Pancreas (tissue), 10 donors: ENCODE results near the gene SOCS1. TPM values are rescaled to one million over a fixed set of nuclear protein-coding genes. Genes with fewer than 3 reads are reported as not detected.

ENCODE experiments used
- ATAC-seq, 4 donors: fragments of 200-7000 bp; cut with Tn5 transposase; one replicate each; pipeline versions ENCODE4 v1.8.0 to v1.9.1; 2020; ENCODE audit warnings: mild to moderate bottlenecking in 4 of 4, moderate library complexity in 4 of 4
- DNase-seq, 6 donors: peaks; one replicate each; pipeline ENCODE4 v3.0.0-alpha.2; 2020
- FAIRE-seq: peaks from 2 replicates; lab custom pipeline; 2012; peaks lifted over from hg19 to GRCh38; lab: Jason Lieb, UNC
- H3K27ac ChIP-seq, 4 donors: fragments of 200-600 bp; sonication (generic); 1 replicate in 3 of 4; 2 replicates in 1 of 4; pipeline versions ENCODE4 v1.5.0 to v1.8.0; 2020
- H3K27me3 ChIP-seq, 4 donors: fragments of 200-600 bp; one replicate each; pipeline ENCODE4 v1.8.0; 2021
- H3K36me3 ChIP-seq, 3 donors: fragments of 200-600 bp; sonication (generic) in 1 of 3; one replicate each; pipeline versions ENCODE4 v1.5.0 to v1.8.0; 2020 to 2021
- H3K4me1 ChIP-seq, 3 donors: fragments of 200-600 bp; one replicate each; pipeline ENCODE4 v1.8.0; 2021
- H3K4me3 ChIP-seq, 4 donors: fragments of 200-600 bp; sonication (generic) in 2 of 4; one replicate each; pipeline versions ENCODE4 v1.5.0 to v1.8.0; 2020 to 2021
- H3K9me3 ChIP-seq, 4 donors: fragments of 200-600 bp; one replicate each; pipeline ENCODE4 v1.8.0; 2021
- WGBS, 2 donors: extraction: QIAGEN DNeasy Blood & Tissue Kit; methylation state at CpG; one replicate each; pipeline ENCODE4 v1.1.7; 2013; 5-methylcytosine and 5-hydroxymethylcytosine counted together
- intact Hi-C, 3 donors: fragments of 100-400 bp; cut with DNase I; formaldehyde crosslinking; loops; one replicate each; pipeline versions ENCODE4 v1.11.1 to v1.14.2; 2022
- polyA plus RNA-seq, 2 donors: library from polyadenylated mRNA; stranded (reverse); fragments of 200-250 nt; gene quantifications; one replicate each; pipeline ENCODE4 v1.2.3, GENCODE V29; 2013
- total RNA-seq, 6 donors: library from RNA; stranded (reverse); fragmentation: NEBNext Ultra II Directional in 4 of 6; extraction: Animal tissue kit (Norgen Biotek cat#: 25700) in 4 of 6; gene quantifications; one replicate each; pipeline versions ENCODE4 v1.2.1 to v1.2.4, GENCODE V29; 2021 to 2023
- TF ChIP-seq, protein P1 (sequence below), 4 donors: fragments of 200-600 bp; sonication (generic) in 3 of 4; IDR thresholded peaks; one replicate each; pipeline versions ENCODE4 v1.5.0 to v1.8.0; 2021; ENCODE audit warnings: antibody characterized with exemption in 4 of 4
- donor health status: healthy with polysubstance abuse.
- donor health status: DM: no; HTN: no; CAD: no; lungs with moderate emphysema.
- donor health status: DM: no; HTN: no; CAD: no.
- donor health status: control.
- donor health status: control.
- donor health status: Bipolar disorder and iron deficiency.
- donor health status: DM: yes; HTN: yes; CAD: no.
- donor health status: DM: no; HTN: no; CAD: no.
- donor health status: DM: no; HTN: no; CAD: no.
- donor health status: DM: yes; HTN: yes; CAD: no.

Gene SOCS1
- total and polyA plus RNA-seq, 8 donors, result 1.3 to 7.9 (median 2.0) TPM

DNA sequence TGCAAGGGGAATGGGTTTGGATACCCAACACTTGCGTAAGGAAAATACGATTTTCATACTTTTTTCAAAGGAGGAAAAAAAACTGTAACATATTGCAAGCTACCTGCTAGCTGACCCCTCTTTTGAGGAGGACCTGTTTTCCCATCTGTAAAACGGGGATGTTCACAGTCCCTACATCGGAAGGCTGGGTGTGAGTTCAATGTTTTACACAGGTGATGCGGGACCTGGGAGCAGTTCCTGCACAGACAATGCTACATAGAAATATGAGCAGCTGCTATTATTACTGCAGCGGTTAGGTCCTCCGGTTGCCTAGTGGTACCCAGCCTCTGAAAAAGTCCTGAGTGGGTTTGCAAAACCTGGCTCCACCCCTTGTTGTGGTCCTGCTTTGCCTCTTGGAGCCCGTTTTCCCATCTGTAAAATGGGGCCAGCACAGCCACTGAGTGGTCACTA is 3.5 kb downstream of the SOCS1 start:
- Histone ChIP-seq H3K4me1 (peaks cover 0 to 7% (median 0%) of the 10 kb centered on the region in 3 donors), H3K27ac (no peak overlapping the region), H3K27me3 (no peaks in the 10 kb centered on the region), H3K9me3 (no peaks in the 10 kb centered on the region), H3K36me3 (no peaks in the 10 kb centered on the region), H3K4me3 (no peak overlapping the region)
- TF ChIP-seq, protein P1, sequence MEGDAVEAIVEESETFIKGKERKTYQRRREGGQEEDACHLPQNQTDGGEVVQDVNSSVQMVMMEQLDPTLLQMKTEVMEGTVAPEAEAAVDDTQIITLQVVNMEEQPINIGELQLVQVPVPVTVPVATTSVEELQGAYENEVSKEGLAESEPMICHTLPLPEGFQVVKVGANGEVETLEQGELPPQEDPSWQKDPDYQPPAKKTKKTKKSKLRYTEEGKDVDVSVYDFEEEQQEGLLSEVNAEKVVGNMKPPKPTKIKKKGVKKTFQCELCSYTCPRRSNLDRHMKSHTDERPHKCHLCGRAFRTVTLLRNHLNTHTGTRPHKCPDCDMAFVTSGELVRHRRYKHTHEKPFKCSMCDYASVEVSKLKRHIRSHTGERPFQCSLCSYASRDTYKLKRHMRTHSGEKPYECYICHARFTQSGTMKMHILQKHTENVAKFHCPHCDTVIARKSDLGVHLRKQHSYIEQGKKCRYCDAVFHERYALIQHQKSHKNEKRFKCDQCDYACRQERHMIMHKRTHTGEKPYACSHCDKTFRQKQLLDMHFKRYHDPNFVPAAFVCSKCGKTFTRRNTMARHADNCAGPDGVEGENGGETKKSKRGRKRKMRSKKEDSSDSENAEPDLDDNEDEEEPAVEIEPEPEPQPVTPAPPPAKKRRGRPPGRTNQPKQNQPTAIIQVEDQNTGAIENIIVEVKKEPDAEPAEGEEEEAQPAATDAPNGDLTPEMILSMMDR (IDR thresholded peaks at IDR 0.05), result no peak
- FAIRE-seq (no peak), ATAC-seq (no peak), DNase-seq (no peak)
- intact Hi-C loops, result loop anchor here in 1 of 3 donors (5.0 kb wide), 1 partner anchor 285 kb away; no protein-coding TSS in a partner anchor
- WGBS, 2 donors, result 85 to 87% methylated on average over 8 of the region's 8 CpGs

GRCh38 chr16:11251525-11252481 is 4.2 kb downstream of the SOCS1 start:
- no peak for ATAC-seq
- Histone ChIP-seq H3K27ac (no peak overlapping the region), H3K36me3 (no peaks in the 10 kb centered on the region), H3K4me3 (no peak overlapping the region), H3K4me1 (peaks cover 0 to under 1% (median 0%) of the 10 kb centered on the region in 3 donors), H3K9me3 (no peaks in the 10 kb centered on the region), H3K27me3 (no peaks in the 10 kb centered on the region)
- DNase-seq, result no peak
- 80 to 82% methylated on average over 18 of the region's 18 CpGs for WGBS, 2 donors
- TF ChIP-seq, protein P1 (IDR thresholded peaks at IDR 0.05), result no peak
- intact Hi-C loops, result loop anchor here in 1 of 3 donors (5.0 kb wide), 1 partner anchor 285 kb away; no protein-coding TSS in a partner anchor
- FAIRE-seq, result no peak

DNA sequence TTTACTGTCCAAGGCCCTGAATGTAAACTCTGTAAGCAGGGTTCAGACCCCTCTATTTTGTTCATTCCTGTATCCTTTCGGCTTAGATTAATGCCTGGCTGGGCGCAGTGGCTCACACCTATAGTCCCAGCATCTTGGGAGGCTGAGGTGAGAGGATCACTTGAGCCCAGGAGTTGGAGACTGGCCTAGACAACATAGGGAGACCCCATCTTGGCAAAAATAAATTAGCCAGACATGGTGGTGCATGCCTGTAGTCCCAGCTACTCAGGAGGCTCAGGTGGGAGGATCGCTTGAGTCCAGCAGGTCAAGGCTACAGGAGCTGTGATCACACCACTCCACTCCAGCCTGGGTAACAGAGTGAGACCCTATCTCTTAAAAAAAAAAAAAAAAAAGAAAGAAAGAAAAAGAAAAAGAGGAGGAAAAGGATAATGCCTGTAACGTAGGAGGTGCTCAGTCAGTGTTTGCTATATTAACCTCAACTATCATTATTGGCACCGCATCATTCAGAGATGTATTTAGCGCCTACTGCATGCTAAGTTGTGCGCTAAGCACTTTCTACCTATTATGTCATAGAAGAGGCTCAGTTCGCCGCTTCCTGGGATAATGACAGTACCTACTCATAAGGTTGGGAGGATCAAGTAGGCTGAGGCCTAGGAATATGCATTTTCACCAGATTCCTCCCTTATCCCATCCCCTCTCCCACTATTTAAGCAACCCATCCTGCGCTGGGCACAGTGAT is 5.0 kb downstream of the SOCS1 start:
- TF ChIP-seq, protein P1 (IDR thresholded peaks at IDR 0.05), result no peak
- no peak overlapping the region for H3K4me3 ChIP-seq
- DNase-seq, result no peak
- H3K9me3 ChIP-seq, result no peaks in the 10 kb centered on the region
- FAIRE-seq, result no peak
- no peaks in the 10 kb centered on the region for H3K27me3 ChIP-seq
- no peaks in the 10 kb centered on the region for H3K4me1 ChIP-seq
- ATAC-seq, result no peak
- H3K27ac ChIP-seq, result no peak overlapping the region
- no peaks in the 10 kb centered on the region for H3K36me3 ChIP-seq
- intact Hi-C loops, result loop anchor here in 1 of 3 donors (5.0 kb wide), 1 partner anchor 284 kb away; no protein-coding TSS in a partner anchor
- 90 to 92% methylated on average over 10 of the region's 10 CpGs for WGBS, 2 donors

DNA sequence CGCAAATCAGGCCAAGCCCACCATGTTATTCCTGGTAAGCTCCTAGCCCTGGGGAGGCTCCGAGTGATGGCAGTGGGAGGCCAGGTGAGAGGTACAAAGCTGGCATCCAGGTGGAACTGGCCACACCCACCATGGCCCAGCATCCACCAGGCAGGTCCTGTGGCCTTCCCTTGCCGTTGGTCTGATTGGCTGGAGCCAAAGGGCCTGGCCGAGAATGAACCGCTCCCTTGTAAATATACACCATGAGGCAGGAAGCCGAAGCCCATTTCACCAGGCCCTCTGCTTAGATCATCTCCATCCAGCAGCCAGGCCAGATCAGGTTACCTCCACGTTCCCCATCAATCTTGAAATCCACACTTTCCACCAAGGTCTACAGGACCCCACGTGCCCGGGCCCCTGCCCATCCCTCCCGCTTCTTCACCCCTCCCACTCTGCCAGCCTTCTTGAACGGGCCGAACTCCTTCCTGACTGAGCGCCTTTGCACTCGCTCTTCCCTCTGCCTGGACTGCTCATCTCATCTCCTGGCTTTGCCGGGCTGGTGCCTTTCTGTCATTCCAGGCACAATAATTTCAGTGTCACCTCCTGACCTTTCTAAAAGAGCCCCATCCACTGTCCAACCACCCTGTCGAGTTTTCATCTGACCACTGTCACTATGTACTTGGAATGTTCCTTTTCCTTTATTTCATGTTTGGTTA is 5.8 kb downstream of the SOCS1 start:
- Histone ChIP-seq H3K4me1 (no peaks in the 10 kb centered on the region), H3K27ac (no peak overlapping the region), H3K4me3 (no peak overlapping the region), H3K27me3 (no peaks in the 10 kb centered on the region), H3K36me3 (no peaks in the 10 kb centered on the region), H3K9me3 (no peaks in the 10 kb centered on the region)
- no peak for DNase-seq
- no peak for ATAC-seq
- FAIRE-seq, result no peak
- WGBS, 2 donors, result 67 to 74% methylated on average over 16 of the region's 16 CpGs
- TF ChIP-seq, protein P1 (IDR thresholded peaks at IDR 0.05), result no peak
- intact Hi-C loops, result loop anchor here in 1 of 3 donors (5.0 kb wide), 1 partner anchor 283 kb away; no protein-coding TSS in a partner anchor
